GM18520 (cell line): Measurements from ENCODE around the gene EXOC7.
A peak's percentile ranks its signal among the peaks of the same experiment; 100 is the strongest.
"Not testable (repeated sequence)": the region's sequence is repeated elsewhere in the genome, so short reads cannot be mapped to it uniquely, and the experiment has no call there.

Source experiments
- ATAC-seq: cut with Tn5 transposase; IDR thresholded peaks from one replicate; pipeline ENCODE4 v1.9.1; 2021; ENCODE audit not compliant: unreplicated experiment

Gene EXOC7

GRCh38 chr17:76076146-76076764, 27.3 kb downstream of the EXOC7 start:
- no peak for ATAC-seq

DNA sequence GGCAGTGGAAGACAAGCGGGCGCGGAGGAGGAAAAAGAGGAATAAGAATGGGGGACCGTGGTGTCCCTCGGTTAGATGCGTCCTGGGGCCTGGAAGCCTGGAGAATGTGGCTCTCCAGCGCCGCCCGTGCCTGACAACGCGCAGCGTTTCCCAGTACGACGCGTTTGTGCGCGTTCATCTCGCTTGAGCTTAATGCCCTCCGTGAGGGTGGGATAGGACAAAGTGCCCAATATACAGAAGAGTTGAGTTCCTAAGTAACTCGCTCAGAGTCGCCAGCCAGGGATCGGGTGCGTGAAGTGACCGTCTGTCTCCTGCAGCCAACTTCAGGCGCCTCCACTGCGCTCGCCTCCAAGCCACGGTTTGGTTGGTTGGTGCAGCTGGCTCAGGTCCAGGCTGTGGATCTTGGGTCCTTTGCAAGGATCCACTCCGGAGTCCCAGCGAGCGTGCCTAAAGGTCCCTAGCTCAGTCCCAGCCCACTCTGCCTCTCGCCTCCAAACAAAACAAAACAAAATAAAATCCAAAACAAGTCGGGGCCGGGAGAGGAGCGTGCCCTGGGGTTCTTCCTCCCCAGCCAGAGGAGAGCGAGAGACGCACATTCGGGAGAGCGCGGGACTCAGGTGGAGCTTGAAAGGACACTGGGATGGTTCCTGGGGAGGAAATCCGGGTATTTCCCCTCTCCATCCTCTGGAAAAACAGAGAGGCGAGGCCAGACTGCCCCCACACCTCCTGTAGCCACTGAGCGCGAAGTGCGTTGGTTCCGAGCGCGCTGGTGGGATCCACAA, 28.0 kb downstream of the EXOC7 start:
- ATAC-seq, result no peak

DNA sequence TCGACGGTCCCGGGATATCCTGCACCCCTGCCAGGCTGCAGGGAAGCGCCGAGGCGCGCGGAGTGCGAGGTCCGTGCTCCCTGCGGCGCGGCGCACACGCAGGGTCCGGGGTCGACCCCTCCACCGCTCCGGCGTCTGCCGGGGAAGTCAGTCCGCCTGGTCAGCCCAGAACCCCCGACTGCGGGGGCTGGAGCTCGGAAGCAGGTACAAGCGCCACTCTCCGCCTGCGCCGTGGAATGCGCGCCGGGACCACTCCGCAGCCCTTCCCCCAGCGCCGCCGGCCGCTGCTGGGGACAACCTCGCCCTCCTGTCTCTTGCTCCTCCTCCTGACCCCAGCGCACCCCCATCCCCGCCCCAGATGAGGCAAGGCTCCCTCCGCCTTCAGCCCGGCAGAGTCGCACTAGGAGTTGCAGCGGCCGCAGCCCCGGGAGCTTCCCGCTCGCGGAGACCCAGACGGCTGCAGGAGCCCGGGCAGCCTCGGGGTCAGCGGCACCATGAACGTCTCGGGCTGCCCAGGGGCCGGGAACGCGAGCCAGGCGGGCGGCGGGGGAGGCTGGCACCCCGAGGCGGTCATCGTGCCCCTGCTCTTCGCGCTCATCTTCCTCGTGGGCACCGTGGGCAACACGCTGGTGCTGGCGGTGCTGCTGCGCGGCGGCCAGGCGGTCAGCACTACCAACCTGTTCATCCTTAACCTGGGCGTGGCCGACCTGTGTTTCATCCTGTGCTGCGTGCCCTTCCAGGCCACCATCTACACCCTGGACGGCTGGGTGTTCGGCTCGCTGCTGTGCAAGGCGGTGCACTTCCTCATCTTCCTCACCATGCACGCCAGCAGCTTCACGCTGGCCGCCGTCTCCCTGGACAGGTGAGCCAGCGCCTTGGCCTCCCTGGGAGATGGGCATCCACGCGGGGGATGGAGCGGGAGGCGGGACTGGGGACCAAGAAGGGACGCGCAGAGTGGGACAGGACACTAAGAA, 28.9 kb downstream of the EXOC7 start, which contains the start of gene GALR2:
Gene GALR2 (plus strand): TSS at position 392 of the 974 bp plus-strand sequence. CDS start 103 bp downstream, at position 495.
- ATAC-seq, result no peak

- peak; percentile 77 for ATAC-seq
Observed at GRCh38 chr17:76072148-76072858, 31.3 kb downstream of the EXOC7 start, which contains the start of gene SRP68. Gene SRP68 (minus strand): TSS chr17:76072517. CDS start chr17:76072491, 26 bp downstream.

GRCh38 chr17:76071531-76072147, 31.9 kb downstream of the EXOC7 start:
- ATAC-seq, result no peak

DNA sequence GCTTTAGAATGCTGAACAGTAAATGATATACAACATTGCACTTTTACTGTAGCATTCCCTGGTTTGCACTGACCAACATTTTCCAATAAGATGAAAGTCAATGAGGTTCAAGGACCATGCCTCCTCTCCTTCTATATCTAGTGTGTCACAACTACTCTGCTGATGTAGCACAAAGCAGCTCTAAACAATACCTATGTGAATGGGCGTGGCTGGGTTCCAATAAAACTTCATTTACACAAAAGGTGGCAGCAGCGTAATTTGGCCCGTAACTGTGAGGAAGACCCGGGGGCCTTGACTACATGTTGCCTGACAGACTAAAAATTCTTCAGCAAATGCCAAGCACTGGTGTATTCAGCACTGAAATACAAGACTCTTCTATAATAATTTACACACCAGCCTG, 37.8 kb downstream of the EXOC7 start:
- no peak for ATAC-seq

GRCh38 chr17:76063875-76064546, 39.6 kb downstream of the EXOC7 start:
- ATAC-seq, result no peak

- not testable (repeated sequence) for ATAC-seq
Observed at GRCh38 chr17:76058264-76058663, 45.3 kb downstream of the EXOC7 start.

DNA sequence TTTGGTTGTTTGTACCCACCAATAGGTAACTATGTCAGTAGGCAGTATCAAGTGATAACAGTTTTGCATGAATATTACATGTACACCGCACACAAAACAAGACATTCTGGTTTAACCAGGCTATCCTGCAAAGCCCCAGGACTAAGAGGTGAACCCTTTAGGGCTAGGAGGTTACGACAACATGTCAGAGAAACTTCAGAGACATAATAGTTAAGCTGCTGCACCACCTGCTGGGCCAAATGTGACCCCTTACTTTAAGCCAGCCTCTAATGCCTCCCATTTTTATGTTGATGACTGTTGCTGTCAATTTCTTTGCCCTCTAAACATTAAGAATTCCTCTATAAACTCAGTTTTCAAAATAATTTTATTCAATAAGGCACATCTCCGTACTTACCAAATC, 46.7 kb downstream of the EXOC7 start:
- ATAC-seq, result no peak

DNA sequence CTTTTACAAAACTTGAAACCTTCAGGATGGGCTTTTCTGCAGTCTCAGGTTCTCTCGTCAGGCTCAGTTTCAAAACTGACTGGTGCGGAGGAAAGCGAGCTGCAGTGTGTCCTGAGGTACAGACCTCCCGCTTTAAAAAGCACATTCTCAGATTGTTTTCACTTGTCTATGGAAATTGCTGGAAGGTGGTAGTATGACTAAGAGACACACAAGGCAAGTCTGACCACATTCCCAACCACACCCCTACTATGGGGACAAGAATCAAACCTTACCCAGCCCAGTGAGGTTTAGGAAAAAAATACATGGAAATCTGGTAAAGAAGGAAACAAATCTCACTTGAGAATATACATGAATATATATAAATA, 49.5 kb downstream of the EXOC7 start:
- ATAC-seq, result no peak

GRCh38 chr17:76053246-76054111, 50.1 kb downstream of the EXOC7 start:
- no peak for ATAC-seq

- no peak for ATAC-seq
Observed at GRCh38 chr17:76051561-76051960, 52.0 kb downstream of the EXOC7 start.

- ATAC-seq, result no peak
Observed at GRCh38 chr17:76050538-76051467, 52.8 kb downstream of the EXOC7 start.

GRCh38 chr17:76049836-76050537, 53.6 kb downstream of the EXOC7 start:
- ATAC-seq, result no peak

DNA sequence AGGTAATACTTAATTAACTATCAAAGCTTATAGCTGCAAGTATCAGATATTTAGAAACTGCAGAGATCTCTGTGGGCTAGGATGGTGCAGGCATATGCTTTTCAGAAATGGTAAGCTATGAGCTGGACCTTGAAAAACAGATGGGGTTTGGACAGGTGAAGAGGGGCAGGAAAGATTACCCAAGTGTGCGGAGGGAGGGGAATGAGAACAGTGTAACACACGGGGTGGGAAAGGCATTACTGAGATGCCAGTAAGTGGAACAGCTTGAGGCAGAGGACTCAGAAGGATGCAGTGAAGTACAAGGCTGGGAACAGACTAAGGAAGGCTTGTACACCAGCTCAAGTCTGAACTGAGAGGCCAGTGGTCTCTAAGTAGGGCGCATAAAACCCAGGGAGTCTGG, 54.3 kb downstream of the EXOC7 start:
- ATAC-seq, result no peak

- ATAC-seq, result no peak
Observed at GRCh38 chr17:76048711-76049110, 54.9 kb downstream of the EXOC7 start.

DNA sequence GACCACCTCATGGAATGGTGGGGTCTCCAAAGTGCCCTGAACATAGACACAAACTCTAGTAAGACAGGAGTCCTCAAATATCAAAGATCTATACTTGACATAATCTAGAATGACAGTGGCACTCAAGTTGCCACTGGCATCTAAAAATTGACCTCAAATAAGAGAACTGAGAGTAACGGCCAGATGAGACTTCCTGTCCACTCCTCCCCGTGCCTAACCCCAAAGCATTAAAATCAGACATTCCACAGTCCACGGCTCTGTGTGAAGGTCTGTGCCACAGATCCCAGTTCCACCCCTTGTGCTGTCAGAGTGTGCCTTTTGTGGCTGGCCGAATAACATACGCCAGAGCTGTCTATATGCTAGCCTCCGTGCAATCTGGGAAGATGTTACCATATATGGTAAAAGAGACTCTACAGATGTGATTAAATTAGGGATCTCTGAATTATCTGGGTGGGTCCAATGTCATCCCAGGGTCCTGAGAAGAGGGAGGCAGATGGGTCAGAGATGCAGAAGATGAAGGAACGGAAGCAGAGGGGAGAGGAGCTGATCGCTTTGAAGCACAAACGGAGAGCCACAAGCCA, 55.5 kb downstream of the EXOC7 start:
- no peak for ATAC-seq
